ENCODE results near the gene TOP1.
"Not testable (repeated sequence)": the region's sequence is repeated elsewhere in the genome, so short reads cannot be mapped to it uniquely, and the experiment has no call there.

The TOP1 gene

GRCh38 chr20:41098703-41099250, 70.2 kb downstream of the TOP1 start:
- Histone ChIP-seq H3K36me3 (ENCODE audit: control insufficient read depth, insufficient read depth, low read length) (peaks cover 32% of the 10 kb centered on the region), H3K27ac (ENCODE audit: low read depth, low read length) (no peak overlapping the region), H3K9ac (ENCODE audit: low read length) (no peak overlapping the region), H3K4me3 (ENCODE audit: low read length) (no peak overlapping the region), H3K4me1 (ENCODE audit: control insufficient read depth, insufficient read depth, low read length) (no peaks in the 10 kb centered on the region), H3K27me3 (ENCODE audit: control insufficient read depth, insufficient read depth, low read length) (no peaks in the 10 kb centered on the region)

DNA sequence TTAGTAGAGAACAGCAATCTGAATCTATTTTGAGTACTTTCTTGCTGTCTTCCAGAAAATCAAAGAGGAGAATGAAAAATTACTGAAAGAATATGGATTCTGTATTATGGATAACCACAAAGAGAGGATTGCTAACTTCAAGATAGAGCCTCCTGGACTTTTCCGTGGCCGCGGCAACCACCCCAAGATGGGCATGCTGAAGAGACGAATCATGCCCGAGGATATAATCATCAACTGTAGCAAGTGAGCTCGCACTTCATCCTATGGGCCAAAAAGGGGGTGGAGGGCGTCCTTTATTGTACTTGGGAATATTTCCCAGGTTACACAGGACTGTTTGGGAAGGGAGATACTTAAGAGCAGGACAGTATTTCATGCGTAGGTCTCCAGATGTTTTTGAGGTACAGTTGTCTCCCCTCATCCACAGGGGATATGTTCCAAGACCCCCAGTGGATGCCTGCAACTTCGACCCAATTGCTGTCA, 71.4 kb downstream of the TOP1 start:
- Histone ChIP-seq H3K27me3 (ENCODE audit: control insufficient read depth, insufficient read depth, low read length) (no peaks in the 10 kb centered on the region), H3K4me3 (ENCODE audit: low read length) (no peak overlapping the region), H3K36me3 (ENCODE audit: control insufficient read depth, insufficient read depth, low read length) (peaks cover 34% of the 10 kb centered on the region), H3K9ac (ENCODE audit: low read length) (no peak overlapping the region), H3K27ac (ENCODE audit: low read depth, low read length) (no peak overlapping the region), H3K4me1 (ENCODE audit: control insufficient read depth, insufficient read depth, low read length) (no peaks in the 10 kb centered on the region)

- no peak overlapping the region for H3K4me3 ChIP-seq (ENCODE audit: low read length)
- no peaks in the 10 kb centered on the region for H3K27me3 ChIP-seq (ENCODE audit: control insufficient read depth, insufficient read depth, low read length)
- H3K36me3 ChIP-seq (ENCODE audit: control insufficient read depth, insufficient read depth, low read length), result peaks cover 29% of the 10 kb centered on the region
- no peaks in the 10 kb centered on the region for H3K4me1 ChIP-seq (ENCODE audit: control insufficient read depth, insufficient read depth, low read length)
- H3K27ac ChIP-seq (ENCODE audit: low read depth, low read length), result no peak overlapping the region
- H3K9ac ChIP-seq (ENCODE audit: low read length), result no peak overlapping the region
These were observed 73.0 kb downstream of the TOP1 start for GRCh38 chr20:41101660-41102059.

DNA sequence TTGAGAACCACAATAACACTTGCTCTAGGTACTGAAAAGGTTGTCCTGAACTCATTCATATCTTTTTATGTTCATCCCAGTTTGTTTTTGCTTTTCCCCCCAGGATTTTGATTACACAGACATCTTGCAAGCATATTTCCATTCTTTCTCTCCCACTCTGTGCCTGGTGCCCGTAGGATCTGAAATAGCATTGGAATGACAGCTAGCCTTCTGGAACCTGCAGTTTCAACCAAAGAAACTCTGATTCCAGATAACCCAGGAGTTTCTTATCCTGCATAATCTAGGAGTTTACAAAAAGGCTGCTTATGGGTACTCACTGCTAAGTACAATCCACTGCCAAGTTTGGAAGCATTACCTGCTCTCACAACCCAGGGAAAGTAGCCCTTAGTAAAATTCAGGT, 79.9 kb downstream of the TOP1 start:
- Histone ChIP-seq H3K36me3 (ENCODE audit: control insufficient read depth, insufficient read depth, low read length) (peaks cover 5% of the 10 kb centered on the region), H3K27me3 (ENCODE audit: control insufficient read depth, insufficient read depth, low read length) (no peaks in the 10 kb centered on the region), H3K4me1 (ENCODE audit: control insufficient read depth, insufficient read depth, low read length) (no peaks in the 10 kb centered on the region), H3K9ac (ENCODE audit: low read length) (no peak overlapping the region), H3K4me3 (ENCODE audit: low read length) (no peak overlapping the region), H3K27ac (ENCODE audit: low read depth, low read length) (no peak overlapping the region)

DNA sequence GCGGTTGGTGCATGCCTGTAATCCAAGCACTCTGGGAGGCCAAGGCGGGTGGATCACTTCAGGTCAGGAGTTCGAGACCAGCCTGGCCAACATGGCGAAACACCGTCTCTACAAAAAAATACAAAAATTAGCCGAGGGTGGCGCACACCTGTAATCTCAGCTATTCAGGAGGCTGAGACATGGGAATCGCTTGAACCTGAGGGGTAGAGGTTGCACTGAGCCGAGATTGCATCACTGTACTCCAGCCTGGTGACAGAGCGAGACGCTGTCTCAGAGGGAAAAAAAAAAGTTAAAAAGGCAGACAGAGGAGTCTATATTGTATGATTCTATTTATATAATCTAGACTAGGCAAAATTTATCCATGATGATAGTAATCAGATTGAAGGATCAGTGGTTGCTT, 81.4 kb downstream of the TOP1 start:
- H3K4me1 ChIP-seq (ENCODE audit: control insufficient read depth, insufficient read depth, low read length), result no peaks in the 10 kb centered on the region

DNA sequence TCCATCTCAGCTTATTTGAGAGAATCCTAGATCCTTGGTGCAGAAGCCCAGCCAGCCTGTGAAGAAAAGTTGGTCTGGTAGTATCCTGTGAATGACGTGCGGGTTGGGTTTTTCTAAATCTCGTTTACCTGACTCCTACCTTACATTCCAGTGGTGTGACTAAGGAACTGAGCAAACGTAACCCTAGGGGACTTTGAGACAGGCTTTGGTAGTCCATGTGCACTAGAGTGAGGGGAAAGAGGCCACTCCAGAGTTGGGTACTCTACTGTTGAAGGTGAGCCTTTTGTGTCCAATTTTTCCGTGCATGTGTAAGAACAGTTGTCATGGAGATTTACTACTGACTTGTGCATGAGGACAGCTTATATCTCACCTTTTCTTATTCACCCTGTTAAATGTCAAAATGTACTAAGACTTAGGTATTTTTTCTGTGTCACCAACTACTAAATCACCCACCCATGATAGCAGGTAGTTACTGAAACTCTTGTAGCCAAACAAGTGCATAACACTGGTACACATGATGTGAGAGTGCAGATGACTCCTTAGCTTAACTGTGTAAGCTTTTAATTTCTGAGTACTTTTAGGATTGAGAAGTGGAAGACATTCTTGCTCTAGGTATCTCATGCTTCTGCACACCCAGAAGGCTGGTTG, 82.4 kb downstream of the TOP1 start:
- Histone ChIP-seq H3K27me3 (ENCODE audit: control insufficient read depth, insufficient read depth, low read length) (no peaks in the 10 kb centered on the region), H3K27ac (ENCODE audit: low read depth, low read length) (no peak overlapping the region), H3K4me1 (ENCODE audit: control insufficient read depth, insufficient read depth, low read length) (no peaks in the 10 kb centered on the region), H3K4me3 (ENCODE audit: low read length) (no peak overlapping the region), H3K36me3 (ENCODE audit: control insufficient read depth, insufficient read depth, low read length) (peaks cover 23% of the 10 kb centered on the region), H3K9ac (ENCODE audit: low read length) (no peak overlapping the region)

More for the DNA sequence above, 81.4 kb downstream of the TOP1 start:
- Histone ChIP-seq H3K4me3 (ENCODE audit: low read length) (no peak overlapping the region), H3K9ac (ENCODE audit: low read length) (no peak overlapping the region), H3K27ac (ENCODE audit: low read depth, low read length) (no peak overlapping the region), H3K36me3 (ENCODE audit: control insufficient read depth, insufficient read depth, low read length) (peaks cover 15% of the 10 kb centered on the region), H3K27me3 (ENCODE audit: control insufficient read depth, insufficient read depth, low read length) (no peaks in the 10 kb centered on the region)

DNA sequence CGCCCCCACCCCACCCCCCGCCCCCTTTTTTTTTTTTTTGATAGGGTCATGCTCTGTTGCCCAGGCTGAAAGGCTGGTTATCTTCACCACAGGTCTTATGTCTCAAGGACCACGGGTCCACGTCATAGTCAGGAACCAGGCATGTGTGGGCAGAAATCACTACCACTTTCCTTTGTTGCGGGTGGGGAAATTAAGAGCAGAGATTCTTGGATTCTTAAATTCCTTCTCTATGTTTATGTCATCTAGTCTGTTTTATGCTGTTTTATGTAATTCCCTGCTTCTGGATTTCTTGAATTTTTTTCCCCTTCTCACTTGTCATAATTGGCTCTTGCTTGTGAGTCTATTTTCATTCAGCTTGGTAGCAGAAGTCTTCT, 82.9 kb downstream of the TOP1 start:
- Histone ChIP-seq H3K27me3 (ENCODE audit: control insufficient read depth, insufficient read depth, low read length) (no peaks in the 10 kb centered on the region), H3K27ac (ENCODE audit: low read depth, low read length) (no peak overlapping the region), H3K4me3 (ENCODE audit: low read length) (no peak overlapping the region), H3K4me1 (ENCODE audit: control insufficient read depth, insufficient read depth, low read length) (no peaks in the 10 kb centered on the region), H3K9ac (ENCODE audit: low read length) (no peak overlapping the region), H3K36me3 (ENCODE audit: control insufficient read depth, insufficient read depth, low read length) (peaks cover 28% of the 10 kb centered on the region)

- Histone ChIP-seq H3K9ac (ENCODE audit: low read length) (no peak overlapping the region), H3K36me3 (ENCODE audit: control insufficient read depth, insufficient read depth, low read length) (peaks cover 36% of the 10 kb centered on the region)
These were observed 87.8 kb downstream of the TOP1 start for GRCh38 chr20:41116282-41116956.

GRCh38 chr20:41118159-41118558, 89.5 kb downstream of the TOP1 start:
- not testable (repeated sequence) for H3K27ac ChIP-seq (ENCODE audit: low read depth, low read length); H3K4me1 ChIP-seq (ENCODE audit: control insufficient read depth, insufficient read depth, low read length); H3K4me3 ChIP-seq (ENCODE audit: low read length); H3K27me3 ChIP-seq (ENCODE audit: control insufficient read depth, insufficient read depth, low read length); H3K9ac ChIP-seq (ENCODE audit: low read length)
- peaks cover 42% of the 10 kb centered on the region for H3K36me3 ChIP-seq (ENCODE audit: control insufficient read depth, insufficient read depth, low read length)

More at GRCh38 chr20:41116282-41116956, 87.8 kb downstream of the TOP1 start:
- Histone ChIP-seq H3K4me3 (ENCODE audit: low read length) (no peak overlapping the region), H3K4me1 (ENCODE audit: control insufficient read depth, insufficient read depth, low read length) (peaks cover 3% of the 10 kb centered on the region), H3K27ac (ENCODE audit: low read depth, low read length) (no peak overlapping the region), H3K27me3 (ENCODE audit: control insufficient read depth, insufficient read depth, low read length) (no peaks in the 10 kb centered on the region)

DNA sequence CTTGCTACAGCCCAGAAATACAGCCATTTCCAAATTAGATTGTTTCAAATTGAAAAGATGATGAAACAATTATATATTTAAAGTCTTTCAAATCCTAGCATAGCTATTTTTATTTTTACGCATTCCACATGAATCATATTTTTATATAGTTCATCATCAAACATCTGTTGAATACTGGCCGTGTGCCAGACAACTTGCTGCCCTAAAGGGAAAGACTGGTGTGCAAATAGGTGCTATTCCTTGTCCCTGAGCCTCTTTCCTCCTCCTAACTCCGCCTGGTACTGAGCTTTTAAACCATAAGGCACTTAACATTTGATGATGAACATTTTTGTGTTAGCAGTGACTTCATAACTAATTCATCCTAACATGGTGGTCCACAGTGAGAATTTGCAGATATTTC, 90.0 kb downstream of the TOP1 start:
- Histone ChIP-seq H3K4me1 (ENCODE audit: control insufficient read depth, insufficient read depth, low read length) (peaks cover 3% of the 10 kb centered on the region), H3K9ac (ENCODE audit: low read length) (no peak overlapping the region), H3K27ac (ENCODE audit: low read depth, low read length) (no peak overlapping the region), H3K27me3 (ENCODE audit: control insufficient read depth, insufficient read depth, low read length) (no peaks in the 10 kb centered on the region), H3K36me3 (ENCODE audit: control insufficient read depth, insufficient read depth, low read length) (peaks cover 42% of the 10 kb centered on the region), H3K4me3 (ENCODE audit: low read length) (no peak overlapping the region)

- Histone ChIP-seq H3K27ac (ENCODE audit: low read depth, low read length) (no peak overlapping the region), H3K27me3 (ENCODE audit: control insufficient read depth, insufficient read depth, low read length) (no peaks in the 10 kb centered on the region), H3K4me3 (ENCODE audit: low read length) (no peak overlapping the region), H3K36me3 (ENCODE audit: control insufficient read depth, insufficient read depth, low read length) (peaks cover 33% of the 10 kb centered on the region), H3K4me1 (ENCODE audit: control insufficient read depth, insufficient read depth, low read length) (peaks cover 3% of the 10 kb centered on the region), H3K9ac (ENCODE audit: low read length) (no peak overlapping the region)
These were observed 91.3 kb downstream of the TOP1 start for GRCh38 chr20:41119614-41120561.

- H3K27me3 ChIP-seq (ENCODE audit: control insufficient read depth, insufficient read depth, low read length), result no peaks in the 10 kb centered on the region
- peaks cover 24% of the 10 kb centered on the region for H3K36me3 ChIP-seq (ENCODE audit: control insufficient read depth, insufficient read depth, low read length)
- H3K4me1 ChIP-seq (ENCODE audit: control insufficient read depth, insufficient read depth, low read length), result peaks cover 3% of the 10 kb centered on the region
- no peak overlapping the region for H3K4me3 ChIP-seq (ENCODE audit: low read length)
- no peak overlapping the region for H3K27ac ChIP-seq (ENCODE audit: low read depth, low read length)
- H3K9ac ChIP-seq (ENCODE audit: low read length), result no peak overlapping the region
These were observed 92.8 kb downstream of the TOP1 start for GRCh38 chr20:41121399-41121798.
